GM12875 (cell line): Measurements from ENCODE around the gene CNTNAP5.

Experiments
- H3K4me3 ChIP-seq: one replicate; pipeline ENCODE4 v1.5.1; 2011; ENCODE audit warnings: low read depth, low read length, control low read depth
- CTCF ChIP-seq: IDR thresholded peaks from 2 replicates; pipeline ENCODE4 v1.5.1; 2011; ENCODE audit warnings: low read depth, mild to moderate bottlenecking, control low read depth, inconsistent platforms, low read length, moderate library complexity, borderline replicate concordance; ENCODE audit not compliant: insufficient read depth

CNTNAP5 gene

GRCh38 chr2:124822516-124822915 lies 797.4 kb downstream of the CNTNAP5 start:
- no peak overlapping the region for H3K4me3 ChIP-seq
- no peak for TF ChIP-seq CTCF

- no peak for TF ChIP-seq CTCF
- no peak overlapping the region for H3K4me3 ChIP-seq
These were observed 799.4 kb downstream of the CNTNAP5 start for GRCh38 chr2:124824441-124824840.

- TF ChIP-seq CTCF, result no peak
- H3K4me3 ChIP-seq, result no peak overlapping the region
These were observed 807.4 kb downstream of the CNTNAP5 start for GRCh38 chr2:124832521-124832920.

- no peak for TF ChIP-seq CTCF
- no peak overlapping the region for H3K4me3 ChIP-seq
These were observed 809.2 kb downstream of the CNTNAP5 start for GRCh38 chr2:124834331-124834730.

GRCh38 chr2:124835331-124835730 lies 810.2 kb downstream of the CNTNAP5 start:
- TF ChIP-seq CTCF, result no peak
- no peak overlapping the region for H3K4me3 ChIP-seq

GRCh38 chr2:124836416-124836815 lies 811.3 kb downstream of the CNTNAP5 start:
- TF ChIP-seq CTCF, result no peak

GRCh38 chr2:124837496-124837895 lies 812.4 kb downstream of the CNTNAP5 start:
- TF ChIP-seq CTCF, result no peak
- no peak overlapping the region for H3K4me3 ChIP-seq

More at GRCh38 chr2:124836416-124836815, 811.3 kb downstream of the CNTNAP5 start:
- H3K4me3 ChIP-seq, result no peak overlapping the region
